GM10248 (cell line): ENCODE data around the gene ZNF556.

Source experiments
- CTCF ChIA-PET: fragments of 300-600 bp; sonication (Branson Sonifier 250); formaldehyde crosslinking; extraction: SDS; loops from one replicate; lab custom pipeline; 2021; ENCODE audit warnings: antibody characterized with exemption; lab: Yijun Ruan, JAX
- POLR2A ChIA-PET: fragments of 350-650 bp; sonication (Branson Sonifier 250); formaldehyde crosslinking; extraction: SDS; loops from one replicate; lab custom pipeline; 2020; ENCODE audit warnings: antibody characterized with exemption; lab: Yijun Ruan, JAX
- DNase-seq: peaks from one replicate; pipeline ENCODE4 v3.0.0; 2012; ENCODE audit errors: extremely low spot score
- CTCF ChIP-seq: IDR thresholded peaks from 2 replicates; pipeline ENCODE4 v1.5.1; 2012; ENCODE audit warnings: mild to moderate bottlenecking, low read depth; ENCODE audit errors: extremely low read depth, missing control alignments, control extremely low read depth

The ZNF556 gene

GRCh38 chr19:2840794-2841791, 26.0 kb upstream of the ZNF556 start, which contains the start of gene ZNF555:
Gene ZNF555, plus strand, starts transcription at chr19:2841475. Its CDS starts 98 bp downstream, at chr19:2841573.
- POLR2A ChIA-PET, result interaction anchor here (0.5 to 1.1 kb wide), 3 partner anchors 365 to 1146 kb away, joined by 3 to 5 read pairs (median 3); no protein-coding TSS in a partner anchor
- peak; percentile 52 for TF ChIP-seq CTCF
- DNase-seq, result peak; percentile 99

DNA sequence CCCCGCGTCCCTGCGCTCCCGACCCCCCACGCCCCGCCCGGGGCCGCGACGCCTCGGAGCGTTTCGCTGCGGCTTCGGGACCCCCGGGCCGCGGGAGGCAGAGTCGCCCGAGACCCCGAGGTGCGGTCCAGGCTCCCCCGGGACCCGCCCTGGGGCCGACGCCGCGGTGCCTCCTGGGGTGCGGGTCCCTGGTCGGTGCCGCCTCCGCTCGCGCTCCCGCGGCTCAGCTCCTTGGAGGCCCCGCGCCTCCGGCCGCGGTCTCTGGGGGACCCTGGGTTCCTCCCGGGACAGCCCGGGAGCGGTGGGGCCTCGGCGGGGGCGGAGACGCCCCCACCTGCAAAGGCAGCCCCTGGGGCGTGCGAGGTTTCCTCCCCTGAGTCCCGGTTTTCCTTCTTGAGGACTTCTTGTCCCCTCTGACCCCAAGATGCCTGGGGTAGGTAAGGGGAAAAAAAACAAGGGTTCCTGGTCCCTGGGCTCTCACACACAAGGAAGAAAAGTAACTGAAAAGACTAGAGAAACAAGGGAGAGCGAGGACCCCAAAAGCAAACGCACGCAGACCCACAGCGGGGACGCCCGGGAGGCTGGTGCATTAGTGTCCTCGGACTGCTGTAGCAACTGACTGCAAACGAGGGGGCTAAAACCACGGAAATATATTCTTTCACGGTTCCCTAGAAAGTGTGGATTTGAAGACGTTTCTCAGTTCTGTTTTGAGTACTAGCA, 25.1 kb upstream of the ZNF556 start:
- ChIA-PET CTCF (interaction anchor here (1.0 to 2.3 kb wide), 7 partner anchors 9 to 182 kb away, joined by 3 to 11 read pairs (median 4); no protein-coding TSS in a partner anchor), POLR2A (interaction anchor here (1.1 kb wide), 1 partner anchor 365 kb away, joined by 3 read pairs; no protein-coding TSS in a partner anchor)
- peak; percentile 28 for DNase-seq
- no peak for TF ChIP-seq CTCF

More at GRCh38 chr19:2840794-2841791, 26.0 kb upstream of the ZNF556 start, which contains the start of gene ZNF555:
- CTCF ChIA-PET, result interaction anchor here (0.9 to 2.3 kb wide), 8 partner anchors 10 to 181 kb away, joined by 3 to 11 read pairs (median 4); no protein-coding TSS in a partner anchor

DNA sequence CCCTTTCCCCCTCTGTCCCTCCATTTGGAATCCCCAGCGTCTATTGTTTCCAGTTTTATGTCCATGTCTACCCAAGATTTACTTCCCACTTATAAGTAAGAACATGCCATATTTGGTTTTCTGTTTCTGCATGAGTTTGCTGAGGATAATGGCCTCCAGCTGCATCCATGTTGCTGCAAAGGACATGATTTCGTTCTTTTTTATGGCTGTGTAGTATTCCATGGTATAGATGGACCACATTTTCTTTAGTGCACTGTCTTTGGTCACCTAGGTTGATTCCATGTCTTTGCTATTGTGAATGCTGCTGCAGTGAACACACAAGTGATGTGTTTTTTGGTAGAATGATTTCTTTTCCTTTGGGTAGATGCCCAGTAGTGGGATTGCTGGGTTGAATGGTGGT, 22.0 kb upstream of the ZNF556 start:
- CTCF ChIA-PET, result interaction anchor here (2.7 kb wide), 1 partner anchor 27 kb away, joined by 6 read pairs; no protein-coding TSS in a partner anchor
- POLR2A ChIA-PET, result no interaction called here
- no peak for TF ChIP-seq CTCF
- DNase-seq, result no peak

GRCh38 chr19:2846180-2846894, 20.8 kb upstream of the ZNF556 start:
- TF ChIP-seq CTCF, result no peak
- ChIA-PET CTCF (interaction anchor here (1.3 to 2.7 kb wide), 2 partner anchors 8 to 26 kb away, joined by 3 to 6 read pairs; no protein-coding TSS in a partner anchor), POLR2A (no interaction called here)
- no peak for DNase-seq

DNA sequence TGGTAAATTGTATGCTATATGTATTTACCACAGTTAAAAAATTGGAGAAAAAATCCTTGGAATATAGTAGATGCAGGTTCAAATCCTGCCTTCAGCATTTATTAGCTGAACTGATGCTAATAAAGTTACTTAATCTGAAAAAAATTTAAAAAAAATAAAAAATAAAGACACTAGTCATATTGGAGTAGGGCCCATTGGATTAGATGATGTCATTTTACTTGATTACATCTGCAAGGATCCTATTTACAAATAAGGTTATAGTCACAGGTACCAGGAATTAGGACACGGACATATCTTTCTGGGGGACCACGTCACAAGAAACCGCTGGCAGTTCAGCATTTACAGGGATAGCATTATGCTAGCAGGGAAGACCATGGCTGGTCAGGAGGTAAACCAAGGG, 19.6 kb upstream of the ZNF556 start:
- CTCF ChIA-PET, result interaction anchor here (1.1 kb wide), 1 partner anchor 20 kb away, joined by 3 read pairs; the partner anchor contains the start of gene ZNF556
- no peak for TF ChIP-seq CTCF
- DNase-seq, result no peak
- POLR2A ChIA-PET, result no interaction called here
